Stimulated activated CD8-positive, alpha-beta memory T cell treated with anti-CD3 and anti-CD28 coated beads, Interleukin-12 subunit alpha, Interleukin-12 subunit beta, amount 100 ng/mL, for 24 hours (primary cell): Measurements from ENCODE around the gene SLC38A1.
"Not testable (repeated sequence)": the region's sequence is repeated elsewhere in the genome, so short reads cannot be mapped to it uniquely, and the experiment has no call there.

ENCODE experiments used
- DNase-seq: peaks from one replicate; pipeline ENCODE4 v3.0.0-alpha.2; 2020; ENCODE audit errors: extremely low read depth

SLC38A1 gene

GRCh38 chr12:46264057-46264456 lies 4.8 kb downstream of the SLC38A1 start:
- no peak for DNase-seq

- DNase-seq: no peak
Measured at GRCh38 chr12:46263140-46264016, 5.5 kb downstream of the SLC38A1 start.

- DNase-seq: no peak
Measured at GRCh38 chr12:46261646-46262045, 7.2 kb downstream of the SLC38A1 start.

- no peak for DNase-seq
Measured at GRCh38 chr12:46260913-46261476, 7.8 kb downstream of the SLC38A1 start.

GRCh38 chr12:46260124-46260912 lies 8.5 kb downstream of the SLC38A1 start:
- DNase-seq: no peak

- no peak for DNase-seq
Measured at GRCh38 chr12:46259713-46260112, 9.1 kb downstream of the SLC38A1 start.

GRCh38 chr12:46259071-46259470 lies 9.8 kb downstream of the SLC38A1 start:
- no peak for DNase-seq

GRCh38 chr12:46258129-46258528 lies 10.7 kb downstream of the SLC38A1 start:
- no peak for DNase-seq

GRCh38 chr12:46256942-46257341 lies 11.9 kb downstream of the SLC38A1 start:
- no peak for DNase-seq

GRCh38 chr12:46253544-46254162 lies 15.2 kb downstream of the SLC38A1 start:
- no peak for DNase-seq

- not testable (repeated sequence) for DNase-seq
Measured at GRCh38 chr12:46251994-46252393, 16.8 kb downstream of the SLC38A1 start.

GRCh38 chr12:46249960-46250359 lies 18.9 kb downstream of the SLC38A1 start:
- not testable (repeated sequence) for DNase-seq

GRCh38 chr12:46246021-46246700 lies 22.7 kb downstream of the SLC38A1 start:
- no peak for DNase-seq

- no peak for DNase-seq
Measured at GRCh38 chr12:46244997-46245396, 23.8 kb downstream of the SLC38A1 start.

- DNase-seq: no peak
Measured at GRCh38 chr12:46244273-46244915, 24.4 kb downstream of the SLC38A1 start.

- no peak for DNase-seq
Measured at GRCh38 chr12:46242569-46242968, 26.3 kb downstream of the SLC38A1 start.

- DNase-seq: no peak
Measured at GRCh38 chr12:46240436-46240835, 28.4 kb downstream of the SLC38A1 start.

GRCh38 chr12:46238821-46239220 lies 30.0 kb downstream of the SLC38A1 start:
- DNase-seq: no peak

GRCh38 chr12:46237371-46238045 lies 31.3 kb downstream of the SLC38A1 start:
- no peak for DNase-seq

- DNase-seq: no peak
Measured at GRCh38 chr12:46234000-46234399, 34.8 kb downstream of the SLC38A1 start.
